Measurements from ENCODE around the gene TMEM184B. TPM values are rescaled to one million over a fixed set of nuclear protein-coding genes. Genes with fewer than 3 reads are reported as not detected.

TMEM184B gene
- total and polyA plus RNA-seq, 10 donors = 5.0 to 105 (median 45.1) TPM

DNA sequence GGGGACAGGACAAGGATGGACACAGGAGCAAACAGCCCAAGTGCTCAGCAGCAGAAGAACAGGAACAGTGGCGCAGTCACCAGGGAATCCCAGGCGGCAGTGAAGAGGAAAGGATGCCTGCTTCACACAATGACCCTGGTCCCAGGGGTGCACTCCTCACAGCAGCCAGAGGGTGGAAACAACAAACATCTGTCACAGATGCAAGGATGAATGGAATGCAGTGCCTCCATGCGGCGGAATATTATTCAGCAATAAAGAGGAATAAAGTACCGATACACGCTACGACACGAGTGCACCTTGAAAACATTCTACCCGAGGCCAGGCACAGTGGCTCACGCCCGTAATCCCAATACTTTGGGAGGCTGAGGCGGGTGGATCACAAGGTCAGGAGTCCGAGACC is 31.7 kb upstream of the TMEM184B start:
- peaks cover 3 to 76% (median 40%) of the 10 kb centered on the region in 6 donors for H3K36me3 ChIP-seq
- H3K9me3 ChIP-seq = no peaks in the 10 kb centered on the region
- 83 to 90% (median 87%) methylated on average over 13 of the region's 13 CpGs for whole genome bisulfite sequencing, 5 donors
- H3K4me3 ChIP-seq = no peak overlapping the region
- no peaks in the 10 kb centered on the region for H3K27me3 ChIP-seq (replicated peaks in 1 of 7)
- TF ChIP-seq, protein P1, sequence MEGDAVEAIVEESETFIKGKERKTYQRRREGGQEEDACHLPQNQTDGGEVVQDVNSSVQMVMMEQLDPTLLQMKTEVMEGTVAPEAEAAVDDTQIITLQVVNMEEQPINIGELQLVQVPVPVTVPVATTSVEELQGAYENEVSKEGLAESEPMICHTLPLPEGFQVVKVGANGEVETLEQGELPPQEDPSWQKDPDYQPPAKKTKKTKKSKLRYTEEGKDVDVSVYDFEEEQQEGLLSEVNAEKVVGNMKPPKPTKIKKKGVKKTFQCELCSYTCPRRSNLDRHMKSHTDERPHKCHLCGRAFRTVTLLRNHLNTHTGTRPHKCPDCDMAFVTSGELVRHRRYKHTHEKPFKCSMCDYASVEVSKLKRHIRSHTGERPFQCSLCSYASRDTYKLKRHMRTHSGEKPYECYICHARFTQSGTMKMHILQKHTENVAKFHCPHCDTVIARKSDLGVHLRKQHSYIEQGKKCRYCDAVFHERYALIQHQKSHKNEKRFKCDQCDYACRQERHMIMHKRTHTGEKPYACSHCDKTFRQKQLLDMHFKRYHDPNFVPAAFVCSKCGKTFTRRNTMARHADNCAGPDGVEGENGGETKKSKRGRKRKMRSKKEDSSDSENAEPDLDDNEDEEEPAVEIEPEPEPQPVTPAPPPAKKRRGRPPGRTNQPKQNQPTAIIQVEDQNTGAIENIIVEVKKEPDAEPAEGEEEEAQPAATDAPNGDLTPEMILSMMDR (IDR thresholded peaks at IDR 0.05 in 8 of 11, conservative IDR thresholded peaks at IDR 0.05 in 3 of 11) = peak in 1 of 11 experiments; percentile 30
- TF ChIP-seq POLR2AphosphoS5 (IDR thresholded peaks at IDR 0.05) = no peak
- no peak for DNase-seq
- intact Hi-C loops (cut with DNase I; ENCODE audit: low total_unique reads) = no loop called here
- H3K27ac ChIP-seq = peak overlapping the region in 4 of 8 donors; percentile 28 to 73 (median 65)
- peaks cover 29 to 65% (median 50%) of the 10 kb centered on the region in 6 donors for H3K4me1 ChIP-seq

DNA sequence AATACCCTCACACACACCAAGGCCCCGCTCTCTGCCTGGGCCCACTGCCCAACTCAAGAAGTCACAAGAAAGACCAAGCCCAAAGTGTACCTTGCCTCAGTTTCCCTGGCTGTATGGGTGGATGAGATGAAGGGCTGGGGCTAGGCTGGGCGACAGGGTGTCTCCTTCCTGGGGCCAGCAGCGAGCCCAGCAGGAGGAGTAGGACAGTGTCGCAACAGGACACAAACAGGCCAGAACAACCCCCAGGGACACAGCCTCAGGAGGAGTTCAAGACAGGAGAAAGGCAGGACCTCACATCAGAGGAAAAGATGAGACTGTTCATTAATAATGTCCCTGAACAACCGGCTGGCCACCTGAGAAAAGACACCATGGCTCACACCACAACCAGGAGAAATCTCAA is 31.2 kb upstream of the TMEM184B start:
- H3K27me3 ChIP-seq (replicated peaks in 1 of 7) = no peaks in the 10 kb centered on the region
- peak overlapping the region in 3 of 8 donors; percentile 9 to 73 (median 28) for H3K27ac ChIP-seq
- DNase-seq = no peak
- 80 to 91% (median 86%) methylated on average over 5 of the region's 5 CpGs for WGBS, 5 donors
- peaks cover 29 to 60% (median 45%) of the 10 kb centered on the region in 6 donors for H3K4me1 ChIP-seq
- TF ChIP-seq POLR2AphosphoS5 (IDR thresholded peaks at IDR 0.05) (no peak), POLR2A (IDR thresholded peaks at IDR 0.05) (no peak)
- intact Hi-C loops (cut with DNase I; ENCODE audit: low total_unique reads) = no loop called here
- no peak overlapping the region for H3K4me3 ChIP-seq
- H3K36me3 ChIP-seq = peaks cover 3 to 76% (median 45%) of the 10 kb centered on the region in 6 donors
- no peaks in the 10 kb centered on the region for H3K9me3 ChIP-seq

DNA sequence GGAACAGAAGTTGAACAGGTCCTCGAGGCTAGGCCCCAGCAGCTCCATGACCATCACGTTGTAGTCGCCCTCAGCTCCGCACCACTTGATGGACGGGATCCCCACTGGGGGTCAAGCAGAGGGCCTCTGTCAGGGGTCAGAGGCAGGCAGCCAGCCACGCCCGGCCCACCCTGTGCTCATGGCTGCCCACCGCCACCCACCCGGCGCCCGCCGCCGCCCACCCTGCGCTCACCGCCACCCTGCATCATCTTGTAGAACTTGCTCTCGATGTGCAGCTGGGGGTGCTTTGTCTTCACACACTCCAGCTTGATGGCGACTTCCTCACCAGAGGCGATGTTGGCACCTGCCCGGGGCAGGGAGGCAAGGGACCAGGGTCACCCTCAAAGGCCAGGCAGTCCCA is 30.1 kb upstream of the TMEM184B start:
- TF ChIP-seq POLR2AphosphoS5 (IDR thresholded peaks at IDR 0.05) (no peak), POLR2A (IDR thresholded peaks at IDR 0.05) (no peak)
- TF ChIP-seq, protein P1 (IDR thresholded peaks at IDR 0.05 in 8 of 11, conservative IDR thresholded peaks at IDR 0.05 in 3 of 11) = no peak
- Histone ChIP-seq H3K27ac (peak overlapping the region in 1 of 8 donors; percentile 73), H3K27me3 (replicated peaks in 1 of 7) (no peaks in the 10 kb centered on the region), H3K9me3 (no peaks in the 10 kb centered on the region), H3K4me3 (no peak overlapping the region), H3K36me3 (peaks cover 11 to 77% (median 56%) of the 10 kb centered on the region in 6 donors), H3K4me1 (peaks cover 29 to 49% (median 38%) of the 10 kb centered on the region in 6 donors)
- DNase-seq = no peak
- WGBS, 5 donors = 90 to 96% (median 95%) methylated on average over 15 to 19 of the region's 19 CpGs
- intact Hi-C loops (cut with DNase I; ENCODE audit: low total_unique reads) = no loop called here

DNA sequence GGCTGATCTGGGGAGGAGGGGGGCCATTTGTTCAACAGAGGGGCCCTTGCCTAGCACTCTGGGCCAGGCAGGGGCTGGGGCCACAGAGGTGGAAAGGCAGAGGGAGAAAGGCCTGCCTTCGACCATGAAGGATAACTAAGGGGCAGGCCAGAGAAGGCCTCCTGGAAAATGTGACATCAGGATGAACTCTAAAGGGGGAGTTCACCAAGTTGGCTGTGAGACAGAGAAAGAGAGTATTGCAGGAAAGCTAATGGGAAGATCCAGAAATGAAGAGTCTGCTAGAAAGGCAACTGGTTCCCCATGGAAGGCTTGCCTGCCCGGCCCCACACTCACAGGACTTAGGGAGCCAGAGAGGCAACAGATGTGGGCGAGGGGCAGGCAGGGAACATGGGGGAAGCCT is 28.1 kb upstream of the TMEM184B start:
- DNase-seq = peak; percentile 69
- intact Hi-C loops (cut with DNase I; ENCODE audit: low total_unique reads) = no loop called here
- peaks cover 12 to 87% (median 76%) of the 10 kb centered on the region in 6 donors for H3K36me3 ChIP-seq
- no peaks in the 10 kb centered on the region for H3K9me3 ChIP-seq
- H3K27me3 ChIP-seq (replicated peaks in 1 of 7) = no peaks in the 10 kb centered on the region
- H3K27ac ChIP-seq = no peak overlapping the region
- H3K4me1 ChIP-seq = peaks cover 17 to 30% (median 24%) of the 10 kb centered on the region in 6 donors
- WGBS, 5 donors = 73 to 94% (median 90%) methylated on average over 3 of the region's 3 CpGs
- H3K4me3 ChIP-seq = no peak overlapping the region
- no peak for TF ChIP-seq POLR2AphosphoS5 (IDR thresholded peaks at IDR 0.05)
- TF ChIP-seq, protein P1 (IDR thresholded peaks at IDR 0.05 in 8 of 11, conservative IDR thresholded peaks at IDR 0.05 in 3 of 11) = no peak
- no peak for TF ChIP-seq POLR2A (IDR thresholded peaks at IDR 0.05)

All from spleen (tissue), 11 donors.